Heart left ventricle (tissue), 13 donors: ENCODE results near the gene ANKMY2.
"Not testable (repeated sequence)": the region's sequence is repeated elsewhere in the genome, so short reads cannot be mapped to it uniquely, and the experiment has no call there.

Experiments
- POLR2A ChIP-seq, 2 donors: fragments of 450-650 bp; IDR thresholded peaks; one replicate each; pipeline ENCODE4 v1.6.1; 2017; ENCODE audit warnings: antibody characterized with exemption in 2 of 2, mild to moderate bottlenecking in 2 of 2, moderate library complexity in 2 of 2
- TF ChIP-seq, protein P1 (sequence below), 12 donors: fragments of 200-600 bp; sonication (generic) in 4 of 12; IDR thresholded peaks; one replicate each; pipeline versions ENCODE4 v1.5.0 to v1.8.0; 2018 to 2022; ENCODE audit warnings: antibody characterized with exemption in 12 of 12, mild to moderate bottlenecking in 5 of 12
- donor health status: ischemic (EF 13 %, LVEDD 7.1; RV severe dilation, severe dysfunction).
- donor health status: DM: no; HTN: yes; CAD: no.
- donor health status: DM: no; HTN: no; CAD: no.
- donor health status: ischemic (EF 25% LVEDD 6.9; RV normal size, moderate dysfunction).
- donor health status: ischemic (EF 25% LVEDD 5.7; RV mildly dilated, moderate dysfunction).
- donor health status: ischemic (EF 35%, LVEDD 5.7; RV mildly dilated, moderate dysfunction).
- donor health status: nonischemic (EF 11% LVEDD 7.7; RV severe dilation, severe dysfunction).
- donor health status: DM: yes; HTN: yes; CAD: no.
- donor health status: PGD.
- donor health status: ischemic (EF 29% LVEDD 5.4; RV normal size, mild dysfunction).
- donor health status: nonischemic (EF 23%, LVEDD 6.1; RV moderate dilation, normal function).

DNA sequence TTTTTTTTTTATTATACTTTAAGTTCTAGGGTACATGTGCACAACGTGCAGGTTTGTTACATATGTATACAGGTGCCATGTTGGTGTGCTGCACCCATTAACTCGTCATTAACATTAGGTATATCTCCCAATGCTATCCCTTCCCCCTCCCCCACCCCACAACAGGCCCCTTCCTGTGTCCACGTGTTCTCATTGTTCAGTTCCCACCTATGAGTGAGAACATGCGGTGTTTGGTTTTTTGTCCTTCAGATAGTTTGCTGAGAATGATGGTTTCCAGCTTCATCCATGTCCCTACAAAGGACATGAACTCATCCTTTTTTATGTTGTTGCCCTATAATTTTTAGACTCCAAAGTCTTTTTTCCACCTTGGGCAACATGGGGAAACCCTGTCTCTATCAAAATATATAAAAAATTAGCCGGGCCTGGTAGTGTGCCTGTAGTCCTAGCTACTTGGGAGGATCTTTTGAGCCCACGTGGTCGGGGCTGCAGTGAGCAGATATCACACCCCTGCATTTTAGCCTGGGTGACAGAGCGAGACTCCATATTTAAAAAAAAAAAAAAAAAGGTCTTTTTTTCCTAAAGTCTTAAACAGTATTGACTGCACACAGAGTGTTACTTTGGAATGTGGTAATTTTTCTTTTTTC, 14.4 kb upstream of the ANKMY2 start:
- TF ChIP-seq, protein P1, sequence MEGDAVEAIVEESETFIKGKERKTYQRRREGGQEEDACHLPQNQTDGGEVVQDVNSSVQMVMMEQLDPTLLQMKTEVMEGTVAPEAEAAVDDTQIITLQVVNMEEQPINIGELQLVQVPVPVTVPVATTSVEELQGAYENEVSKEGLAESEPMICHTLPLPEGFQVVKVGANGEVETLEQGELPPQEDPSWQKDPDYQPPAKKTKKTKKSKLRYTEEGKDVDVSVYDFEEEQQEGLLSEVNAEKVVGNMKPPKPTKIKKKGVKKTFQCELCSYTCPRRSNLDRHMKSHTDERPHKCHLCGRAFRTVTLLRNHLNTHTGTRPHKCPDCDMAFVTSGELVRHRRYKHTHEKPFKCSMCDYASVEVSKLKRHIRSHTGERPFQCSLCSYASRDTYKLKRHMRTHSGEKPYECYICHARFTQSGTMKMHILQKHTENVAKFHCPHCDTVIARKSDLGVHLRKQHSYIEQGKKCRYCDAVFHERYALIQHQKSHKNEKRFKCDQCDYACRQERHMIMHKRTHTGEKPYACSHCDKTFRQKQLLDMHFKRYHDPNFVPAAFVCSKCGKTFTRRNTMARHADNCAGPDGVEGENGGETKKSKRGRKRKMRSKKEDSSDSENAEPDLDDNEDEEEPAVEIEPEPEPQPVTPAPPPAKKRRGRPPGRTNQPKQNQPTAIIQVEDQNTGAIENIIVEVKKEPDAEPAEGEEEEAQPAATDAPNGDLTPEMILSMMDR (IDR thresholded peaks at IDR 0.05) = not testable (repeated sequence)
- TF ChIP-seq POLR2A (IDR thresholded peaks at IDR 0.05) = not testable (repeated sequence)
